Panc1 (cell line): ENCODE data around the gene PIK3R5. TPM values are rescaled to one million over a fixed set of nuclear protein-coding genes. Genes with fewer than 3 reads are reported as not detected.

Source experiments
- ATAC-seq: fragments of 200-7000 bp; cut with Tn5 transposase; 2 replicates; pipeline ENCODE4 v1.9.1; 2020; ENCODE audit warnings: mild to moderate bottlenecking, moderate library complexity
- BruUV-seq: library from RNA; stranded (reverse); fragments of 400-500 nt; replicated peaks from 2 replicates; lab custom pipeline; 2021; lab: Mats Ljungman, UMichigan
- CTCF ChIA-PET: fragments of 300-600 bp; sonication (Branson Sonifier 250); formaldehyde crosslinking; loops from one replicate; lab custom pipeline; 2022; ENCODE audit warnings: antibody characterized with exemption; lab: Charles Lee
- POLR2A ChIA-PET: fragments of 300-600 bp; sonication (Branson Sonifier 250); formaldehyde crosslinking; loops from one replicate; lab custom pipeline; 2022; ENCODE audit warnings: antibody characterized with exemption; lab: Charles Lee
- DNase-seq: peaks from one replicate; pipeline ENCODE4 v3.0.0-alpha.2; 2010; ENCODE audit warnings: low read depth, low spot score
- H3K27ac ChIP-seq: 2 replicates; pipeline ENCODE4 v1.5.1; 2011; ENCODE audit warnings: mild to moderate bottlenecking, low read length, inconsistent platforms
- H3K27me3 ChIP-seq: fragments of 200-500 bp; sonication (Bioruptor generic); 2 replicates; pipeline ENCODE4 v1.6.0; 2014; ENCODE audit warnings: low read length, inconsistent platforms; ENCODE audit not compliant: control insufficient read depth, insufficient read depth
- H3K36me3 ChIP-seq: fragments of 200-500 bp; sonication (Bioruptor generic); 2 replicates; pipeline ENCODE4 v1.5.1; 2014; ENCODE audit warnings: inconsistent platforms, mild to moderate bottlenecking, low read length, moderate library complexity; ENCODE audit not compliant: control insufficient read depth, insufficient read depth
- H3K4me1 ChIP-seq: 2 replicates; pipeline ENCODE4 v1.5.1; 2011; ENCODE audit warnings: inconsistent platforms, mild to moderate bottlenecking, low read length, moderate library complexity; ENCODE audit not compliant: control insufficient read depth, insufficient read depth
- H3K4me3 ChIP-seq, 2 experiments: 2 replicates each; pipeline ENCODE4 v1.5.1; 2011 to 2012; ENCODE audit warnings: low read depth in 2 of 2, low read length in 2 of 2, mild to moderate bottlenecking in 2 of 2, inconsistent platforms in 1 of 2, moderate library complexity in 1 of 2
- H3K9me3 ChIP-seq: fragments of 200-500 bp; sonication (Bioruptor generic); 2 replicates; pipeline ENCODE4 v1.5.1; 2014; ENCODE audit warnings: low read depth, mild to moderate bottlenecking, inconsistent platforms, low read length, moderate library complexity; ENCODE audit not compliant: control insufficient read depth, insufficient read depth
- CTCF ChIP-seq: fragments of 450-650 bp; IDR thresholded peaks from 2 replicates; pipeline ENCODE4 v1.5.1; 2017; ENCODE audit warnings: mild to moderate bottlenecking
- POLR2AphosphoS5 ChIP-seq: IDR thresholded peaks from 2 replicates; pipeline ENCODE4 v1.6.1; 2012; ENCODE audit warnings: mild to moderate bottlenecking, low read depth, low read length, moderate library complexity
- REST ChIP-seq, 2 experiments: IDR thresholded peaks; 2 replicates each; pipeline ENCODE4 v1.6.1; 2011 to 2012; ENCODE audit warnings: low read depth in 2 of 2, control low read depth in 1 of 2, low read length in 1 of 2, mild to moderate bottlenecking in 1 of 2, moderate library complexity in 1 of 2; ENCODE audit not compliant: insufficient read depth in 1 of 2
- SIN3A ChIP-seq: IDR thresholded peaks from 2 replicates; pipeline ENCODE4 v1.6.1; 2012; ENCODE audit warnings: low read depth, mild to moderate bottlenecking, low read length, moderate library complexity, borderline replicate concordance; ENCODE audit not compliant: insufficient read depth
- TCF7L2 ChIP-seq: IDR thresholded peaks from 2 replicates; pipeline ENCODE4 v1.6.1; 2011; ENCODE audit warnings: mild to moderate bottlenecking, low read depth, low read length, inconsistent platforms
- in situ Hi-C: cut with HindIII; loops from 2 replicates; pipeline ENCODE4 v1.10.0; 2016; ENCODE audit warnings: low sequenced_read_pairs, low pct_unique_long_range_greater_than_20kb
- intact Hi-C: fragments of 100-400 bp; cut with micrococcal nuclease; formaldehyde crosslinking; loops from one replicate; pipeline ENCODE4 v1.10.0; 2022; ENCODE audit not compliant: unreplicated experiment
- total RNA-seq: library from RNA; stranded (reverse); gene quantifications from one replicate; pipeline ENCODE4 v1.2.1, GENCODE V29; 2021; ENCODE audit not compliant: unreplicated experiment

PIK3R5 gene
- total RNA-seq, 1 experiment from 2014 or later = 0.15 TPM

GRCh38 chr17:8934346-8934745 lies 31.2 kb downstream of the PIK3R5 start:
- ATAC-seq (no peak), DNase-seq (no peak)
- H3K4me3 ChIP-seq = no peak overlapping the region
- BruUV-seq = no TSS peak
- in situ Hi-C loops = no loop called here
- POLR2A ChIA-PET = no interaction called here
- peaks cover 4% of the 10 kb centered on the region for H3K27me3 ChIP-seq
- H3K9me3 ChIP-seq = peaks cover 2% of the 10 kb centered on the region; the same call in 1 of the 2 replicates
- TF ChIP-seq TCF7L2 (no peak), CTCF (no peak), REST (IDR thresholded peaks at IDR 0.05; ENCODE audit: insufficient read depth in 1 of 2, low read depth in 2 of 2, low read length in 1 of 2) (no peak), SIN3A (no peak), POLR2AphosphoS5 (no peak)
- no peaks in the 10 kb centered on the region for H3K36me3 ChIP-seq
- intact Hi-C loops = no loop called here
- H3K4me1 ChIP-seq = no peaks in the 10 kb centered on the region
- no peak overlapping the region for H3K27ac ChIP-seq
- CTCF ChIA-PET = no interaction called here

GRCh38 chr17:8930649-8931048 lies 34.9 kb downstream of the PIK3R5 start:
- no TSS peak for BruUV-seq
- H3K27ac ChIP-seq = no peak overlapping the region
- DNase-seq (no peak), ATAC-seq (no peak)
- no peaks in the 10 kb centered on the region for H3K36me3 ChIP-seq
- POLR2A ChIA-PET = no interaction called here
- peaks cover 15% of the 10 kb centered on the region; the same call in 1 of the 2 replicates for H3K9me3 ChIP-seq
- CTCF ChIA-PET = no interaction called here
- no peak overlapping the region for H3K4me3 ChIP-seq
- H3K4me1 ChIP-seq = no peaks in the 10 kb centered on the region
- TF ChIP-seq REST (IDR thresholded peaks at IDR 0.05; ENCODE audit: insufficient read depth in 1 of 2, low read depth in 2 of 2, low read length in 1 of 2) (no peak), POLR2AphosphoS5 (no peak), CTCF (no peak), TCF7L2 (no peak), SIN3A (no peak)
- in situ Hi-C loops = no loop called here
- intact Hi-C loops = no loop called here
- H3K27me3 ChIP-seq = peaks cover 3% of the 10 kb centered on the region; the same call in 1 of the 2 replicates
